Tongue (tissue), 2 donors: ENCODE data around the gene KXD1. TPM values are rescaled to one million over a fixed set of nuclear protein-coding genes. Genes with fewer than 3 reads are reported as not detected.

Source experiments
- DNase-seq: peaks from one replicate; pipeline ENCODE4 v3.0.0-alpha.2; 2015
- total RNA-seq: library from RNA; depleted of rRNA; stranded (reverse); fragments of >200 nt; gene quantifications from one replicate; pipeline ENCODE4 v1.2.3, GENCODE V29; 2014

KXD1 gene
- total RNA-seq, 1 donor from 2014 or later, result 40.7 TPM

GRCh38 chr19:18616023-18616422, 58.4 kb downstream of the KXD1 start:
- no peak for DNase-seq

- DNase-seq, result no peak
Measured at GRCh38 chr19:18617562-18617961, 59.9 kb downstream of the KXD1 start.

GRCh38 chr19:18618236-18618635, 60.6 kb downstream of the KXD1 start:
- DNase-seq, result no peak

Other genes with a start within 250 kb of the KXD1 start
- gene LSM4, start 234.8 kb upstream of the KXD1 start, total RNA-seq, result 143 TPM
- gene PGPEP1, start 217.3 kb upstream of the KXD1 start, total RNA-seq, result 12.7 TPM
- 0.51 TPM for gene GDF15, start 171.7 kb upstream of the KXD1 start, total RNA-seq
- gene LRRC25, start 160.2 kb upstream of the KXD1 start, total RNA-seq, result 1.8 TPM
- 50.1 TPM for gene SSBP4, start 138.5 kb upstream of the KXD1 start, total RNA-seq
- gene ISYNA1, start 119.7 kb upstream of the KXD1 start, total RNA-seq, result 49.3 TPM
- gene ELL, start 35.8 kb upstream of the KXD1 start, total RNA-seq, result 21.7 TPM
- 115 TPM for gene FKBP8, start 14.3 kb upstream of the KXD1 start, total RNA-seq
- 385 TPM for gene UBA52, start 14.0 kb downstream of the KXD1 start, total RNA-seq
- gene REX1BD, start 30.9 kb downstream of the KXD1 start, total RNA-seq, result 57.6 TPM
- gene CRLF1, start 48.9 kb downstream of the KXD1 start, total RNA-seq, result 38.4 TPM
- gene TMEM59L, start 55.0 kb downstream of the KXD1 start, total RNA-seq, result 12.0 TPM
- gene KLHL26, start 79.2 kb downstream of the KXD1 start, total RNA-seq, result 6.2 TPM
- gene CRTC1, start 125.8 kb downstream of the KXD1 start, total RNA-seq, result 5.4 TPM
- 8.1 TPM for gene COMP, start 233.4 kb downstream of the KXD1 start, total RNA-seq